HG03103 (cell line): ENCODE data around the gene PDE6B.

Experiments
- ATAC-seq: cut with Tn5 transposase; IDR thresholded peaks from one replicate; pipeline ENCODE4 v1.9.1; 2021; ENCODE audit warnings: low read depth; ENCODE audit not compliant: unreplicated experiment

PDE6B gene

GRCh38 chr4:654871-655463, 29.6 kb downstream of the PDE6B start:
- no peak for ATAC-seq

GRCh38 chr4:655464-656151, 30.2 kb downstream of the PDE6B start:
- ATAC-seq = no peak

- no peak for ATAC-seq
Observed at GRCh38 chr4:656436-657337, 31.3 kb downstream of the PDE6B start.

- ATAC-seq = no peak
Observed at GRCh38 chr4:657338-657833, 32.0 kb downstream of the PDE6B start.

DNA sequence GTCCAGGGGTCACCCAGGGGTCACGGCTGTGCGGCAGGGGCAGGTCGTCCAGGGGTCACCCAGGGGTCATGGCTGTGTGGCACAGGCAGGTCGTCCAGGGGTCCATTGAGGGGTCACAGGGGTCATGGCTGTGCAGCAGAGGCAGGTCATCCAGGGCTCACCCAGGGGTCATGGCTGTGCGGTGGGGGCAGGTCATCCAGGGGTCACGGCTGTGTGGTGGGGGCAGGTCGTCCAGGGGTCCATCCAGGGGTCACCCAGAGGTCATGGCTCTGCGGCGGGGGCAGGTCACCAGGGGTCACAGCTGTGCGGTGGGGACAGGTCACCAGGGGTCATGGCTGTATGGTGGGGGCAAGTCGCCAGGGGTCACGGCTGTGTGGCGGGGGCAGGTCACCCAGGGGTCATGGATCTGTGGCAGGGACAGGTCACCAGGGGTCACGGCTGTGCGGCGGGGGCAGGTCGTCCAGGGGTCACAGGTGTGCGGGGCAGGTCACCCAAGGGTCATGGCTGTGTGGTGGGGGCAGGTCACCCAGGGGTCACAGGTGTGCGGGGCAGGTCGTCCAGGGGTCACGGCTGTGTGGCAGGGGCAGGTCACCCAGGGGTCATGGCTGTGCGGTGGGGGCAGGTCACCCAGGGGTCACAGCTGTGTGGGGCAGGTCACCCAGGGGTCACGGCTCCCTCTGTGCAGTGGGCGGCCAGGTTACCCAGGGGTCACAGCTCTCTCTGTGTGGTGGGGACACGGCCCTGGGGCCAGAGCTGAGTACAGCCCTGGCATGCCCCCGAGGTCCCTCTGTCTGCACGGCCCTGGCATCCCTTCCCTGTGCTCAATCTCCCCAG, 32.7 kb downstream of the PDE6B start:
- no peak for ATAC-seq

DNA sequence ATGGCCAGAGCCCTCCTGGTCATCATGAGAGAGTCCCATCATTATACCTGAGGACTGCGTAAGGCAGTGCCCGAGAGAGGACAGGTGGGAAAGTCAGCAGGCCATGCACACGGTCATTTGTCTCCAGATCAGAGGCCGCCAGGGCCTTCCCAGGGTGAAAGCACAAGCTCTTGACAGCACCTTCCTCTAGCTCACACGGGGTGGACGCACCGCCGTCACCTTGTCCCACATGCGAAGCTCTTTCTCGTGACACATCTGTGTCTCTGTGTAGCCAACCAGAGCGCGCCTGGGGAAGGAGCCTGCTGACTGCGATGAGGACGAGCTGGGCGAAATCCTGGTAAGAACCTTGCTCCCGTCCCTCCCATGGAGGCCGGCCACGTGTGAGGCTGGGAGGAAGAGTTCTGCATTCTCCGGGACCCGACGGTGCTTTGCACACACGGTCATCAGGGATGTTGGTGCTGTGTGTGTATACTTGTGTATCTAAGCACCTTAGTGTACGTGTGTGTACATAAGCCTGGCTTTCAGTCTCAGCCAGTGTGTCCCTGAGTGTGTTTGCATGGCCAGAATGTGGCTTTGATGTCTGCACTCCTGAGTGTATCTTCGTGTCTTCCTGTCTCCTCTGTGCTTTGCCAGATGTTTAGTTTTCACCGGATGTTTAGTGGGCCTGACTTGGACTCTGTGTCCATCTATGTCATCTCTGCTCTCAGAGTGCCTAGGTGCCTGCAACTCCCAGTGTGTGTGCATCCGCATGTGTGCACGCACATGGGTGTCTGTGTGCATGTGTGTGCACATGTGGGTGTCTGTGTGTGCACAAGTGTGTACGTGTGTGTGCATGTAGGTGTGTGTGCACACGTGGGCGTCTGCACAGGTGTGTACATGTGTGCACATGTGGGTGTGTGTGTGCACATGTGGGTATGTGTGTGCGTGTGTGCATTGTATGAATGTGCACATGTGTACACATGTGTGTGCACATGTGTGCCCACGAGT, 33.6 kb downstream of the PDE6B start:
- no peak for ATAC-seq

DNA sequence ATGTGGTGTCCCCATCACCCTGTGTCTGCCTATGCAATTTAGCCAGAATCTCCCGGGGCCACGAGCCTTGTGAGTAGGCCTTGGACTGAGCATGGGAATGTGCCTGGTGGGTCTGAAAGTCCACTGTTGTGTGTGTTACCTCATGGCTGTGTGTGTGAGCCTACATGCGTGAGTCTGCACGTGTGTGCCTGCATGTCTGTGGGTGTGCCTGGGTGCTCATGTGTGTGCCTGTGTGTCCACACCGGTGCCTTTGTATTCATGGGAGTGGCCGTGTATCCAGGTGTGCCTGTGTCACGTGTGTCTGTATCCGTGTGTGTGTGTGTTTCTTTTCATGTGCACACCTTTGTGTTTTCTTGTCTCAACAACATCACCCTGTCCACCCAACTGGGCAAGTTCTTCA, 34.5 kb downstream of the PDE6B start:
- ATAC-seq = no peak

DNA sequence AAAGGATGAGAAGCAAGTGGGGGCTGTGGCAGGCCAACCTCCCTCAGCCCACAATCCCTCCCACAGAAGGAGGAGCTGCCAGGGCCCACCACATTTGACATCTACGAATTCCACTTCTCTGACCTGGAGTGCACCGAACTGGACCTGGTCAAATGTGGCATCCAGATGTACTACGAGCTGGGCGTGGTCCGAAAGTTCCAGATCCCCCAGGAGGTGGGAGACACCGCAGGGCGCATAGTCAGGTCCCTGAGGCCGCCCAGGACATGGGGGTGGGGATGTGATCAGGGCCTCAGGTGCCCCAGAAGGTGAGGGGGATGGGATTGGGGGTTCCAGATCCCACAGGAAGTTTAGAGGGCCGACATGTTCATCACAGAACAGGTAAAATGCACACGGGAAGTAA, 35.0 kb downstream of the PDE6B start:
- no peak for ATAC-seq

DNA sequence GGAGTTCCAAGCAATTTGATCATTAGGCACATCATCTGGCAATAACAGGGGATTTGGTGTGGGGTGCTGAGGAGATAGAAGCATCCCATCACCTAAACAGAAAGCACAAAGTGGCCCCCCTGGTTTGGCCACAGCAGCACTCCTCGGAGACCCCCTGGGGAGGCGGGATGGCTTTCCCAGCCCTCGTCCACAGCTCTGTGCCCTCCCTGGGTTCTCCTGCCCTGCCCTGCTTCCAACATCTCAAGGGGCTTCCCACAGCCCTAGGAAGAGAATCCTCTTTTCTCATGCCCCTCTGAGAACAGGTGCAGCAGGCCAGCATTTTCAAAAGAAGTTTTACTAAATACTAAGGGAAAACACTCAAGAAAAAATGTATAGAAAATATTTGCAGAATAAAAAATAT, 35.9 kb downstream of the PDE6B start:
- no peak for ATAC-seq

DNA sequence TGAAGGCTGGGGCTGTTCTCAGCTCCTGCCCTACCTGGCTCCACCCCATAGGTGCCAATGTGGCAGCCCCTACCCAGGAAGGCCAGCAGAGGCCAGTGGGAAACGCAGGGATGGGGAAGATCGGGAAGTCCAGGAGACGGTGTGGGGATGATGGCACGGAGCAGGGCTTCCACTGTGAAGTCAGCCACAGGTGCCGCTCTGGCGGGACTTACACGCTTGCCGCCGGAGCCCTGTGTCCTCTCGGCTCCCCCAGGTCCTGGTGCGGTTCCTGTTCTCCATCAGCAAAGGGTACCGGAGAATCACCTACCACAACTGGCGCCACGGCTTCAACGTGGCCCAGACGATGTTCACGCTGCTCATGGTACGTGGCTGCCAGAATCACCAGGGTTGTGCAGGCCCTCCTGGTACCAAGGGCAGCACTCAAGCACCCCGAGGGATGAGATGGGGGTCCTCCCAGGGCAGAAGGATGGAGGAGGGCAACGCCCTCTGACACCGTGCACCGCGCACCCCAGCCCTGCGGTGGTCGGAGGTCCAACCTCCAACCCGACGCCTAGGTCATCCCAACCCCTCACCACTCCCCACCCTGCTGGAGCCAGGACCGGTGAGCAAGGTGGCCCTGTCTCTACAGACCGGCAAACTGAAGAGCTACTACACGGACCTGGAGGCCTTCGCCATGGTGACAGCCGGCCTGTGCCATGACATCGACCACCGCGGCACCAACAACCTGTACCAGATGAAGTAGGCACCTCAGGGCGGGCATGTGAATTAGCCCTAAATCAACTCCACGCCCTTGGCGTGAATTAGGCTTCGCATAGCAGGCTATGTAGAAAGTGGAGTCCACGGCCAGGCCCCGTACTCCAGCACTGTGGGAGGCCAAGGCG, 36.7 kb downstream of the PDE6B start:
- no peak for ATAC-seq

GRCh38 chr4:663046-663437, 37.7 kb downstream of the PDE6B start:
- no peak for ATAC-seq

DNA sequence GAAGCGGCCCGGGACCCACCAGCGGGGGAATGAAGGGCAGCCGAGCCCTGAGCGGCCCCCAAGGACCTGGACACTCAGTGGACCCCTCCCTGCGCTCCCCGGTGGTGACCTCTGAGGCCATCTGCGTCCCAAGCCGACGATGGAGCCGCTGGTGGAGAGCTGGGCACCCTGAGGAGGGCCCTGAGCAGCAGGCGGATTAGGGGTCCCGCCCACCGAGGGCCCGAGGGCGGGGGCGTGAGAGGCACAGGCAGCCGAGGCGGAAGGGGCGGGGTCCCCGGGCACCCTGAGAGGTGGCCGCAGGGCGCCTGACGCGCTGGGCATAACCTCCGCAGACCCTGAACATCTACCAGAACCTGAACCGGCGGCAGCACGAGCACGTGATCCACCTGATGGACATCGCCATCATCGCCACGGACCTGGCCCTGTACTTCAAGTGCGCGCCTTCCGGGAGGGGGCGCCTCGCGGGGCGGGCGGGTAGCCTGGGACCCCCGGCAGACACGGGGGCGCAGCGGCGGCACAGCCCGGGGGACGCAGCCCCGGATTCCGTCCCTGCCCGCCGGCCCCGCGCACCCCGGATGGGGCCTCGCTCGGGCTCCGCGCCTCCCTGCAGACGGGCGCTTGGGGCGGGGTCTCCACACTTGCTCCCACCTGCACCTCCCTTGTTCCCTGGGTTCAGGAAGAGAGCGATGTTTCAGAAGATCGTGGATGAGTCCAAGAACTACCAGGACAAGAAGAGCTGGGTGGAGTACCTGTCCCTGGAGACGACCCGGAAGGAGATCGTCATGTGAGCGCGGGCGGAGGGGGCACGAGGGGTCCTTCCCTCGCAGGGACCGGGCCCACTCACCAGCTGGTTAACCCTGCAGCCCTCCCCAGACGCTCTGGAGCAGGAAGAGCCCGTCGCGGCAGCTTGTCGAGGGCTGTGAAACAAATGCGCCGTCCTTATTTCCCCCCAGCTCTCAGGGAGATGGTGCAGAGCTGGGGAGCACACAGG, 38.4 kb downstream of the PDE6B start:
- peak; percentile 66 for ATAC-seq

GRCh38 chr4:664713-665231, 39.4 kb downstream of the PDE6B start:
- ATAC-seq = no peak

- ATAC-seq = no peak
Observed at GRCh38 chr4:665381-665750, 40.0 kb downstream of the PDE6B start.

GRCh38 chr4:665751-666435, 40.5 kb downstream of the PDE6B start:
- ATAC-seq = no peak

GRCh38 chr4:666436-666810, 41.0 kb downstream of the PDE6B start:
- ATAC-seq = no peak
